OCI-LY3 (cell line): ENCODE measurements around the gene SRSF12.

ENCODE experiments used
- H2AFZ ChIP-seq: fragments of 200-600, 300-600 bp; shearing (Covaris generic); 2 replicates; pipeline ENCODE4 v1.6.0; 2014; ENCODE audit warnings: antibody characterized with exemption, low read depth, low read length
- H3K27ac ChIP-seq: fragments of 200-600, 300-600 bp; sonication (generic); 2 replicates; pipeline ENCODE4 v1.5.1; 2014; ENCODE audit warnings: mild to moderate bottlenecking, low read length, moderate library complexity, mixed read lengths
- H3K27me3 ChIP-seq: fragments of 200-600, 300-600 bp; sonication (generic); 2 replicates; pipeline ENCODE4 v1.6.1; 2014; ENCODE audit warnings: low read depth, low read length, mixed read lengths
- H3K36me3 ChIP-seq: fragments of 200-600, 300-600 bp; sonication (generic); replicated peaks from 2 replicates; pipeline ENCODE3; 2014; ENCODE audit warnings: low read depth, low read length, mixed read lengths
- H3K4me1 ChIP-seq: fragments of 300-600, 200-600 bp; sonication (generic); 2 replicates; pipeline ENCODE4 v1.6.1; 2014; ENCODE audit warnings: low read length, mixed read lengths
- H3K4me2 ChIP-seq: fragments of 200-600, 300-600 bp; sonication (generic); 2 replicates; pipeline ENCODE4 v1.6.1; 2014; ENCODE audit warnings: low read length, mixed read lengths
- H3K4me3 ChIP-seq: fragments of 300-600, 200-600 bp; sonication (generic); 2 replicates; pipeline ENCODE4 v1.5.1; 2014; ENCODE audit warnings: antibody characterized with exemption, mild to moderate bottlenecking, low read length, moderate library complexity
- H3K79me2 ChIP-seq: fragments of 300-600, 200-600 bp; shearing (Covaris generic); 2 replicates; pipeline ENCODE4 v1.6.1; 2014; ENCODE audit warnings: mild to moderate bottlenecking, low read length, mixed read lengths
- H3K9ac ChIP-seq: fragments of 300-600, 200-600 bp; shearing (Covaris generic); 2 replicates; pipeline ENCODE4 v1.6.0; 2014; ENCODE audit warnings: mild to moderate bottlenecking, low read length, moderate library complexity
- H3K9me3 ChIP-seq: fragments of 200-600, 300-600 bp; shearing (Covaris generic); 2 replicates; pipeline ENCODE4 v1.6.1; 2014; ENCODE audit warnings: low read length, mixed read lengths; ENCODE audit not compliant: insufficient read depth
- H4K20me1 ChIP-seq: fragments of 200-600, 300-600 bp; sonication (generic); 2 replicates; pipeline ENCODE4 v1.6.1; 2016; ENCODE audit warnings: low read length, mixed read lengths; ENCODE audit not compliant: insufficient read depth
- EZH2phosphoT487 ChIP-seq: fragments of 200-600 bp; shearing (Covaris generic); IDR thresholded peaks from 2 replicates; pipeline ENCODE4 v1.6.1; 2018; ENCODE audit warnings: antibody characterized with exemption, mixed run types, low read depth
- TF ChIP-seq, protein P1 (sequence below): fragments of 200-600, 300-600 bp; sonication (generic); IDR thresholded peaks from 2 replicates; pipeline ENCODE4 v1.5.1; 2014; ENCODE audit warnings: antibody characterized with exemption, low read length, low read depth

The SRSF12 gene

DNA sequence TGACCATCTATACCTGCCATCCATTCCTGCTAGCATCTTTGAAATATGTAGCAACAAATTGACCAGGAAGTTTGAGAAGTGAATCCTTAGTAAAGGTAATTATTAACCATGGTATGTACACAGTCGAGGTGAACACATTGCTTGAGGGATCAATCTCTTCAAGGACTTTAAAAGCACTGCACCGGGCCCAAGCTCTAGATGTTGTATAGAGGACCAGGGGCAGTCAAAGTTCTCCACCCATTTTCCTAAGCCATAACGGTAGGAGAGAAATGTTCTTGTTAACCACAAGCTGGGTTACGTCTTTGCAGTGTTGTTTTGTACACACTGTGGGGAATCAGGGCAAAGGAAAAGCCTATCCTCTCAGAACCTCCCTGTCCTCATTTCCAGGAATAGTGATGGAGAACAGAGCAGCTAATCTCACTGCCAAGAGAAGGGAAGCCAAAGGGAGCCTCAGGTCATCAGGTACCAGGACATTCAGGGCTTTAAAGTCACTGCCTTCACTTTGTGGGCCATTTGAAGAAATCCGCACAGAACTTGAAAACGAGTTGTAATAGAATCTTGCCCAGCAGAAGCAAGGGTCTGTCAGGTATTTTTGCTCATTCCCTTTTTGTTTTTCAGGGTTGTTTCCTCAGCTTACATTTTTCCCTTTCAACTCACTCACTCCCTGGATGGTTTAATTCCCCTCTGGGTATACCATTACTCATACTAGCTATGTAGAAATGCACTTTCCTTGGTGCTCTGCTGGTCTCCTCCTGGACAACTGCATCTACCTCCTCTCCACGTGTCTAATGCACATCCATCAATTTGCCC lies 22.7 kb upstream of the SRSF12 start:
- TF ChIP-seq, protein P1, sequence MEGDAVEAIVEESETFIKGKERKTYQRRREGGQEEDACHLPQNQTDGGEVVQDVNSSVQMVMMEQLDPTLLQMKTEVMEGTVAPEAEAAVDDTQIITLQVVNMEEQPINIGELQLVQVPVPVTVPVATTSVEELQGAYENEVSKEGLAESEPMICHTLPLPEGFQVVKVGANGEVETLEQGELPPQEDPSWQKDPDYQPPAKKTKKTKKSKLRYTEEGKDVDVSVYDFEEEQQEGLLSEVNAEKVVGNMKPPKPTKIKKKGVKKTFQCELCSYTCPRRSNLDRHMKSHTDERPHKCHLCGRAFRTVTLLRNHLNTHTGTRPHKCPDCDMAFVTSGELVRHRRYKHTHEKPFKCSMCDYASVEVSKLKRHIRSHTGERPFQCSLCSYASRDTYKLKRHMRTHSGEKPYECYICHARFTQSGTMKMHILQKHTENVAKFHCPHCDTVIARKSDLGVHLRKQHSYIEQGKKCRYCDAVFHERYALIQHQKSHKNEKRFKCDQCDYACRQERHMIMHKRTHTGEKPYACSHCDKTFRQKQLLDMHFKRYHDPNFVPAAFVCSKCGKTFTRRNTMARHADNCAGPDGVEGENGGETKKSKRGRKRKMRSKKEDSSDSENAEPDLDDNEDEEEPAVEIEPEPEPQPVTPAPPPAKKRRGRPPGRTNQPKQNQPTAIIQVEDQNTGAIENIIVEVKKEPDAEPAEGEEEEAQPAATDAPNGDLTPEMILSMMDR: no peak
- no peaks in the 10 kb centered on the region for H4K20me1 ChIP-seq
- peaks cover 22% of the 10 kb centered on the region for H3K4me1 ChIP-seq
- H3K27me3 ChIP-seq: no peaks in the 10 kb centered on the region
- no peaks in the 10 kb centered on the region for H3K79me2 ChIP-seq
- no peak overlapping the region for H3K27ac ChIP-seq
- no peaks in the 10 kb centered on the region for H3K9me3 ChIP-seq
- no peak overlapping the region for H3K4me3 ChIP-seq
- no peak overlapping the region for H3K9ac ChIP-seq
- H3K36me3 ChIP-seq: no peaks in the 10 kb centered on the region
- H3K4me2 ChIP-seq: peak overlapping the region; percentile 28
- no peak overlapping the region for H2AFZ ChIP-seq

DNA sequence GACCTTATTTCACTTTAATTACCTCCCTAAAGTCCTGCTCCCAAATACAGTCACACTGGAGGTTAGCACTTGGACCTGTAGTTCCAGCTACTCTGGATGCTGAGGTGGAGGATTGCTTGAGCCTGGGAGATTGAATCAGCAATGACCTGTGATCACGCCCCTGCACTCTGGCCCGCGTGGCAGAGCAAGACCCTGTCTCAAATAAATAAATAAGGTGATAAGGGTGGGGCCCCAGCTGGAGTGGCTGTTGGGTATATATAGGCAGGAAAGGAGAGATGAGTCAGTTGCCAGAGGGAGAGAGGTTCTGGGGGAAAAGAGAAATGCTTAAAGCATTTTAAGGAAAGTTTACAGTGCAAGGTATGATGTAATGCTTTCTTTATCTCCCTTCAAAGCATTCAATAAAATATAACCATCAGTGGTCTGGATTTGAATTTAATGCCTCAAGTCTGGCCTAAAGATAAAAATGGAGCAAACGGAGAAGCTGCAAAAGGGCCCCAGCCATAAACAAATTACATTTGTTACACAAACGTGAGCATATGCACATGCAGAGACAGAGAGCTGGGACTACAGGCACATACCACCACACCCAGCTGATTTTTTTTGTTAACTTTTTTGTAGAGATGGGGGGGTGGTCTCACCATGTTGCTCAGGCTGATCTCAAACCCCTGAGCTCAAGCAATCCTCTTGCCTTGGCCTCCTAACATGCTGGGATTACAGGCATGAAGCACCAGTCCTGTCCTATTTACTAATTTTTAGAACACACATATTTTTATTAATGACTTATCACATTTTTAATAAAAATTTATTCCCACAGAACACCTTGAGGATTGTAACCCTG lies 21.9 kb upstream of the SRSF12 start:
- Histone ChIP-seq H3K4me2 (peak overlapping the region; percentile 28; the same call in 1 of the 2 replicates), H3K36me3 (no peaks in the 10 kb centered on the region), H3K27me3 (no peaks in the 10 kb centered on the region), H3K9me3 (no peaks in the 10 kb centered on the region), H3K4me3 (no peak overlapping the region), H2AFZ (no peak overlapping the region), H3K4me1 (peaks cover 17% of the 10 kb centered on the region), H3K79me2 (no peaks in the 10 kb centered on the region), H3K27ac (no peak overlapping the region), H4K20me1 (no peaks in the 10 kb centered on the region), H3K9ac (no peak overlapping the region)
- no peak for TF ChIP-seq EZH2phosphoT487
- TF ChIP-seq, protein P1: no peak

DNA sequence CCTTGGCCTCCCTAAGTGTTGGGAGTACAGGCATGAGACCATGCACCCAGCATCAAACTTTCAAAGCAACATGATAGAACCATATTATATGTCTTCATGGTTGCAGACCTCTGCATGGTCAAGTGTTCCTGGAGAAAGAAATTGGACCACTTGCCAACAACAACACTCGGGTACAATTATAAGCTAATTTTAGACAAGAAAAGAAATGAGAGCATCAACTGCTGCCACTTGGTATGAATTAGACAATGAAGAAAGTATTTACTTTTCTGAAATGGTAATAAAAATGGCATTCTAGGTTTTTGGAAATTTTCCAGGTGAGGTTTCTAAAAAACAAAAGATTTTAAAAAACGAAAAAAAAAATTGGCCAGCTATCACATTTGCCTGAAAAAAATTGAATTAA lies 20.3 kb upstream of the SRSF12 start:
- peaks cover 11% of the 10 kb centered on the region for H3K4me1 ChIP-seq
- H3K9me3 ChIP-seq: no peaks in the 10 kb centered on the region
- no peak for TF ChIP-seq EZH2phosphoT487
- TF ChIP-seq, protein P1: no peak
- H3K27ac ChIP-seq: no peak overlapping the region
- H3K79me2 ChIP-seq: no peaks in the 10 kb centered on the region
- no peaks in the 10 kb centered on the region for H3K36me3 ChIP-seq
- H2AFZ ChIP-seq: no peak overlapping the region
- H3K9ac ChIP-seq: no peak overlapping the region
- H3K27me3 ChIP-seq: no peaks in the 10 kb centered on the region
- H3K4me2 ChIP-seq: no peak overlapping the region
- no peaks in the 10 kb centered on the region for H4K20me1 ChIP-seq
- no peak overlapping the region for H3K4me3 ChIP-seq

DNA sequence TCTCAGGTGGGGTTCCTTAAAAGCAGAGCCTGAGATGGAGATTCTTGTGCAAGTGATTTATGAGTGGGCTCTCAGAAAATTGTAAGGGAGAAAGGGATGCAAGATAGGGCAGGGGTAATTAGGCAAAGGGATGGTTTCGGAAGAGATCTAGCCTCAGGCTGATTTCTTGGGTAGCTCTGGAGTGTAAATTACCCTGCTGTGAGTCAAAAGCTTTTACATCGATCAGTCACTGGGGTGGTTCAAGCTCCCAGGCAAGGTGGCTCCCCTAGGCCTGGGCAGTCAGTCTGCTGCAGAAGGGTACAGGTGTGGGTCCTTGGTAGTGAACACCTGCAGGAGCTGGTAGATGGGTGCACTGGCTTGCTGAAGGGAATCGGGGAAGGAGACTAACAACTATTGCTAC lies 16.9 kb upstream of the SRSF12 start:
- TF ChIP-seq, protein P1: no peak
- no peak for TF ChIP-seq EZH2phosphoT487
- H2AFZ ChIP-seq: no peak overlapping the region

More for the DNA sequence above, 16.9 kb upstream of the SRSF12 start:
- no peaks in the 10 kb centered on the region for H3K79me2 ChIP-seq
- no peaks in the 10 kb centered on the region for H3K9me3 ChIP-seq
- no peaks in the 10 kb centered on the region for H3K27me3 ChIP-seq
- no peak overlapping the region for H3K27ac ChIP-seq
- no peaks in the 10 kb centered on the region for H4K20me1 ChIP-seq
- no peak overlapping the region for H3K4me2 ChIP-seq
- no peaks in the 10 kb centered on the region for H3K36me3 ChIP-seq
- no peak overlapping the region for H3K4me3 ChIP-seq
- H3K9ac ChIP-seq: no peak overlapping the region
- no peaks in the 10 kb centered on the region for H3K4me1 ChIP-seq
